IMR-90 (cell line): ENCODE data around the gene MEIG1. TPM values are rescaled to one million over a fixed set of nuclear protein-coding genes. Genes with fewer than 3 reads are reported as not detected.

ENCODE experiments used
- ATAC-seq: fragments of 200-7000 bp; cut with Tn5 transposase; 2 replicates; pipeline ENCODE4 v1.9.1; 2020; ENCODE audit warnings: low read depth, mild to moderate bottlenecking, moderate library complexity
- BruUV-seq: library from RNA; stranded (reverse); fragments of 400-500 nt; replicated peaks from 2 replicates; lab custom pipeline; 2021; lab: Mats Ljungman, UMichigan
- CTCF ChIA-PET: fragments of 300-600 bp; formaldehyde crosslinking; extraction: SDS; loops from one replicate; lab custom pipeline; 2021; ENCODE audit warnings: antibody characterized with exemption; lab: Yijun Ruan, JAX
- POLR2A ChIA-PET: fragments of 300-600 bp; sonication (Branson Sonifier 250); formaldehyde crosslinking; loops from one replicate; lab custom pipeline; 2022; ENCODE audit warnings: antibody characterized with exemption; ENCODE audit not compliant: unreplicated experiment; lab: Charles Lee
- DNase-seq: peaks from one replicate; pipeline ENCODE4 v3.0.0; 2013
- H2AFZ ChIP-seq: replicated peaks from 2 replicates; pipeline ENCODE3; 2013; ENCODE audit warnings: low read length, mild to moderate bottlenecking; ENCODE audit not compliant: poor library complexity
- H2AK5ac ChIP-seq: 2 replicates; pipeline ENCODE4 v1.6.1; 2013; ENCODE audit warnings: low read depth, low read length, inconsistent platforms
- H2AK9ac ChIP-seq: replicated peaks from 2 replicates; pipeline ENCODE3; 2013; ENCODE audit warnings: mild to moderate bottlenecking, low read depth, low read length, moderate library complexity; ENCODE audit not compliant: poor library complexity
- H2BK120ac ChIP-seq: 2 replicates; pipeline ENCODE4 v1.6.1; 2013; ENCODE audit warnings: low read depth, low read length, inconsistent platforms
- H2BK15ac ChIP-seq: 3 replicates; pipeline ENCODE4 v1.6.1; 2013; ENCODE audit warnings: low read depth, low read length, inconsistent platforms
- H2BK20ac ChIP-seq: 2 replicates; pipeline ENCODE4 v1.6.1; 2013; ENCODE audit warnings: low read depth, mild to moderate bottlenecking, inconsistent platforms, low read length, moderate library complexity
- H2BK5ac ChIP-seq: 2 replicates; pipeline ENCODE4 v1.6.1; 2013; ENCODE audit warnings: mild to moderate bottlenecking, low read depth, low read length, inconsistent platforms; ENCODE audit not compliant: poor library complexity, severe bottlenecking
- H3K14ac ChIP-seq: replicated peaks from 2 replicates; pipeline ENCODE4 v1.6.1; 2013; ENCODE audit warnings: low read depth, low read length, inconsistent platforms
- H3K18ac ChIP-seq: 2 replicates; pipeline ENCODE4 v1.6.1; 2013; ENCODE audit warnings: low read depth, low read length, control low read depth
- H3K23ac ChIP-seq: 2 replicates; pipeline ENCODE4 v1.6.1; 2013; ENCODE audit warnings: low read depth, low read length, inconsistent platforms
- H3K27ac ChIP-seq: 2 replicates; pipeline ENCODE4 v1.5.1; 2013; ENCODE audit warnings: mild to moderate bottlenecking, control low read depth, low read length; ENCODE audit not compliant: insufficient read depth
- H3K27me3 ChIP-seq: 2 replicates; pipeline ENCODE4 v1.6.1; 2013; ENCODE audit warnings: low read length; ENCODE audit not compliant: control insufficient read depth, insufficient read depth
- H3K36me3 ChIP-seq: 2 replicates; pipeline ENCODE4 v1.6.1; 2013; ENCODE audit warnings: low read length, mixed read lengths; ENCODE audit not compliant: control insufficient read depth, insufficient read depth
- H3K4ac ChIP-seq: 2 replicates; pipeline ENCODE4 v1.6.1; 2013; ENCODE audit warnings: low read depth, low read length, inconsistent platforms
- H3K4me1 ChIP-seq: 2 replicates; pipeline ENCODE4 v1.6.1; 2013; ENCODE audit warnings: low read length, mixed read lengths; ENCODE audit not compliant: control insufficient read depth, insufficient read depth
- H3K4me2 ChIP-seq: 2 replicates; pipeline ENCODE4 v1.6.1; 2013; ENCODE audit warnings: low read depth, mild to moderate bottlenecking, control low read depth, low read length, moderate library complexity
- H3K4me3 ChIP-seq: 2 replicates; pipeline ENCODE4 v1.5.1; 2013; ENCODE audit warnings: low read depth, mild to moderate bottlenecking, control low read depth, low read length, moderate library complexity; ENCODE audit not compliant: insufficient read depth
- H3K56ac ChIP-seq: 2 replicates; pipeline ENCODE4 v1.6.1; 2013; ENCODE audit warnings: low read length, inconsistent platforms; ENCODE audit not compliant: insufficient read depth; ENCODE audit errors: extremely low read depth
- H3K79me1 ChIP-seq, 2 experiments: 2 replicates each; pipeline ENCODE4 v1.6.1; 2013; ENCODE audit warnings: low read length in 2 of 2, inconsistent platforms in 1 of 2, low read depth in 1 of 2
- H3K9ac ChIP-seq: 2 replicates; pipeline ENCODE4 v1.6.1; 2013; ENCODE audit warnings: low read depth, low read length, control low read depth
- H3K9me1 ChIP-seq: 2 replicates; pipeline ENCODE4 v1.6.1; 2013; ENCODE audit warnings: low read length, inconsistent platforms; ENCODE audit not compliant: insufficient read depth
- H3K9me3 ChIP-seq: 2 replicates; pipeline ENCODE4 v1.6.1; 2013; ENCODE audit warnings: low read length; ENCODE audit not compliant: control insufficient read depth, insufficient read depth
- H4K20me1 ChIP-seq: 2 replicates; pipeline ENCODE4 v1.6.1; 2013; ENCODE audit warnings: low read length, inconsistent platforms; ENCODE audit not compliant: insufficient read depth
- H4K5ac ChIP-seq: 2 replicates; pipeline ENCODE4 v1.6.1; 2013; ENCODE audit warnings: mild to moderate bottlenecking, low read depth, low read length, control low read depth
- H4K8ac ChIP-seq, 2 experiments: 2 replicates each; pipeline ENCODE4 v1.6.1; 2013; ENCODE audit warnings: low read depth in 2 of 2, low read length in 2 of 2, control low read depth in 1 of 2, inconsistent platforms in 1 of 2
- H4K91ac ChIP-seq: 2 replicates; pipeline ENCODE4 v1.6.1; 2013; ENCODE audit warnings: low read depth, low read length, inconsistent platforms; ENCODE audit not compliant: insufficient read depth
- CEBPB ChIP-seq: IDR thresholded peaks from 2 replicates; pipeline ENCODE4 v1.6.1; 2012; ENCODE audit warnings: low read depth, low read length, improper control_type of control experiment
- CHD1 ChIP-seq: IDR thresholded peaks from 2 replicates; pipeline ENCODE4 v1.6.1; 2012; ENCODE audit warnings: low read depth, low read length, improper control_type of control experiment
- FOS ChIP-seq: fragments of 150-350 bp; IDR thresholded peaks from 2 replicates; pipeline ENCODE4 v1.6.1; 2016; ENCODE audit warnings: low read depth, low read length
- MAFK ChIP-seq: IDR thresholded peaks from 2 replicates; pipeline ENCODE4 v1.6.1; 2012; ENCODE audit warnings: low read depth, low read length, improper control_type of control experiment
- MXI1 ChIP-seq: IDR thresholded peaks from 2 replicates; pipeline ENCODE4 v1.6.1; 2012; ENCODE audit warnings: low read depth, mild to moderate bottlenecking, low read length, moderate library complexity, borderline replicate concordance
- NFE2L2 ChIP-seq: fragments of 150-350 bp; IDR thresholded peaks from 2 replicates; pipeline ENCODE4 v1.6.1; 2016; ENCODE audit warnings: low read depth, mild to moderate bottlenecking, low read length
- POLR2A ChIP-seq: IDR thresholded peaks from 2 replicates; pipeline ENCODE4 v1.6.1; 2012; ENCODE audit warnings: mild to moderate bottlenecking, low read depth, low read length
- RAD21 ChIP-seq: IDR thresholded peaks from 2 replicates; pipeline ENCODE4 v1.6.1; 2012; ENCODE audit warnings: low read length, improper control_type of control experiment
- RCOR1 ChIP-seq: IDR thresholded peaks from 2 replicates; pipeline ENCODE4 v1.6.1; 2012; ENCODE audit warnings: mild to moderate bottlenecking, low read length, improper control_type of control experiment; ENCODE audit not compliant: insufficient replicate concordance
- RFX5 ChIP-seq: IDR thresholded peaks from 2 replicates; pipeline ENCODE4 v1.8.0; 2012; ENCODE audit warnings: low read depth, mild to moderate bottlenecking, low read length, moderate library complexity
- USF2 ChIP-seq: fragments of 150-350 bp; IDR thresholded peaks from 2 replicates; pipeline ENCODE4 v1.6.1; 2017; ENCODE audit warnings: mild to moderate bottlenecking, antibody characterized with exemption, low read length, low read depth
- WGBS, 2 experiments: methylation state at CpG; one replicate each; pipeline versions ENCODE4 v1.1.5 to v1.1.7; 2013; ENCODE audit warnings: missing lambda C conversion rate in 2 of 2; ENCODE audit not compliant: insufficient read length in 1 of 2; ENCODE audit errors: extremely low coverage in 2 of 2; 5-methylcytosine and 5-hydroxymethylcytosine counted together
- dilution Hi-C: fragments of 300-500 bp; cut with HindIII; formaldehyde crosslinking; loops from one replicate; pipeline ENCODE4 v1.14.3; 2018; ENCODE audit warnings: low sequenced_read_pairs; ENCODE audit not compliant: unreplicated experiment
- in situ Hi-C: fragments of 300-500 bp; cut with MboI; formaldehyde crosslinking; loops from 3 replicates; pipeline ENCODE4 v1.14.3; 2019; ENCODE audit warnings: low sequenced_read_pairs, inconsistent platforms, mixed read lengths
- intact Hi-C: fragments of 100-400 bp; cut with micrococcal nuclease; formaldehyde crosslinking; loops from 2 replicates; pipeline ENCODE4 v1.10.0; 2022
- polyA plus RNA-seq, 3 experiments: library from polyadenylated mRNA; depleted of rRNA; stranded (reverse); fragments of >200 nt; gene quantifications; 2 replicates each; pipeline ENCODE4 v1.2.3, GENCODE V29; 2012; ENCODE audit warnings: low replicate concordance in 1 of 3
- total RNA-seq: library from RNA; depleted of rRNA; stranded (reverse); fragments of >200 nt; gene quantifications from 2 replicates; pipeline ENCODE4 v1.2.3, GENCODE V29; 2012
- TF ChIP-seq, protein P1 (sequence below): conservative IDR thresholded peaks from 2 replicates; pipeline ENCODE4 v1.5.1; 2012; ENCODE audit warnings: mild to moderate bottlenecking, low read depth, low read length, improper control_type of control experiment

MEIG1 gene
- total and polyA plus RNA-seq, 2 of the 4 experiments (the other 2 are of a cell fraction), result not detected

GRCh38 chr10:14949291-14949690 lies 9.9 kb upstream of the MEIG1 start:
- no peak overlapping the region for H3K4ac ChIP-seq
- TF ChIP-seq RFX5 (no peak), RAD21 (no peak), USF2 (no peak), MAFK (no peak), POLR2A (no peak), RCOR1 (no peak), MXI1 (no peak), NFE2L2 (no peak), CHD1 (no peak), CEBPB (no peak), FOS (no peak)
- TF ChIP-seq, protein P1, sequence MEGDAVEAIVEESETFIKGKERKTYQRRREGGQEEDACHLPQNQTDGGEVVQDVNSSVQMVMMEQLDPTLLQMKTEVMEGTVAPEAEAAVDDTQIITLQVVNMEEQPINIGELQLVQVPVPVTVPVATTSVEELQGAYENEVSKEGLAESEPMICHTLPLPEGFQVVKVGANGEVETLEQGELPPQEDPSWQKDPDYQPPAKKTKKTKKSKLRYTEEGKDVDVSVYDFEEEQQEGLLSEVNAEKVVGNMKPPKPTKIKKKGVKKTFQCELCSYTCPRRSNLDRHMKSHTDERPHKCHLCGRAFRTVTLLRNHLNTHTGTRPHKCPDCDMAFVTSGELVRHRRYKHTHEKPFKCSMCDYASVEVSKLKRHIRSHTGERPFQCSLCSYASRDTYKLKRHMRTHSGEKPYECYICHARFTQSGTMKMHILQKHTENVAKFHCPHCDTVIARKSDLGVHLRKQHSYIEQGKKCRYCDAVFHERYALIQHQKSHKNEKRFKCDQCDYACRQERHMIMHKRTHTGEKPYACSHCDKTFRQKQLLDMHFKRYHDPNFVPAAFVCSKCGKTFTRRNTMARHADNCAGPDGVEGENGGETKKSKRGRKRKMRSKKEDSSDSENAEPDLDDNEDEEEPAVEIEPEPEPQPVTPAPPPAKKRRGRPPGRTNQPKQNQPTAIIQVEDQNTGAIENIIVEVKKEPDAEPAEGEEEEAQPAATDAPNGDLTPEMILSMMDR, result no peak
- H2AFZ ChIP-seq, result no peak overlapping the region
- H3K4me3 ChIP-seq, result no peak overlapping the region
- no peak overlapping the region for H3K23ac ChIP-seq
- no peak for ATAC-seq
- peaks cover 54 to 75% of the 10 kb centered on the region in 2 experiments for H3K79me1 ChIP-seq
- H3K9ac ChIP-seq, result no peak overlapping the region
- in situ Hi-C loops (no loop called here), dilution Hi-C loops (no loop called here), intact Hi-C loops (no loop called here)
- ChIA-PET POLR2A (no interaction called here), CTCF (interaction anchor here (0.7 kb wide), 1 partner anchor 150 kb away, joined by 3 read pairs; no protein-coding TSS in a partner anchor)
- no peaks in the 10 kb centered on the region for H3K9me3 ChIP-seq
- H2AK9ac ChIP-seq, result no peak overlapping the region
- H3K36me3 ChIP-seq, result peaks cover 21% of the 10 kb centered on the region
- H3K18ac ChIP-seq, result no peak overlapping the region
- no peak overlapping the region for H2BK120ac ChIP-seq
- BruUV-seq, result no TSS peak
- no peak overlapping the region for H2BK5ac ChIP-seq
- H2AK5ac ChIP-seq, result no peak overlapping the region
- no peaks in the 10 kb centered on the region for H3K27me3 ChIP-seq
- no peak overlapping the region for H3K4me2 ChIP-seq
- H3K27ac ChIP-seq, result no peak overlapping the region
- no peak overlapping the region for H3K56ac ChIP-seq
- H2BK20ac ChIP-seq, result no peak overlapping the region
- H3K4me1 ChIP-seq, result no peaks in the 10 kb centered on the region
- no peak overlapping the region for H4K8ac ChIP-seq
- no peak for DNase-seq
- no peak overlapping the region for H3K14ac ChIP-seq
- no peaks in the 10 kb centered on the region for H4K20me1 ChIP-seq
- WGBS, 2 experiments, result 86% methylated on average over 1 of the region's 5 CpGs; no CpG with 5 or more reads in 1 of the 2 experiments
- peaks cover 5% of the 10 kb centered on the region for H3K9me1 ChIP-seq
- no peak overlapping the region for H4K91ac ChIP-seq
- H2BK15ac ChIP-seq, result no peak overlapping the region
- H4K5ac ChIP-seq, result no peak overlapping the region
